Measurements from ENCODE around the gene SLC10A7. TPM values are rescaled to one million over a fixed set of nuclear protein-coding genes. Genes with fewer than 3 reads are reported as not detected.

SLC10A7 gene
- total and polyA plus RNA-seq, 2 donors (not counting 1 experiment from before 2014, with no cell fraction given): 5.7 to 18.3 TPM

DNA sequence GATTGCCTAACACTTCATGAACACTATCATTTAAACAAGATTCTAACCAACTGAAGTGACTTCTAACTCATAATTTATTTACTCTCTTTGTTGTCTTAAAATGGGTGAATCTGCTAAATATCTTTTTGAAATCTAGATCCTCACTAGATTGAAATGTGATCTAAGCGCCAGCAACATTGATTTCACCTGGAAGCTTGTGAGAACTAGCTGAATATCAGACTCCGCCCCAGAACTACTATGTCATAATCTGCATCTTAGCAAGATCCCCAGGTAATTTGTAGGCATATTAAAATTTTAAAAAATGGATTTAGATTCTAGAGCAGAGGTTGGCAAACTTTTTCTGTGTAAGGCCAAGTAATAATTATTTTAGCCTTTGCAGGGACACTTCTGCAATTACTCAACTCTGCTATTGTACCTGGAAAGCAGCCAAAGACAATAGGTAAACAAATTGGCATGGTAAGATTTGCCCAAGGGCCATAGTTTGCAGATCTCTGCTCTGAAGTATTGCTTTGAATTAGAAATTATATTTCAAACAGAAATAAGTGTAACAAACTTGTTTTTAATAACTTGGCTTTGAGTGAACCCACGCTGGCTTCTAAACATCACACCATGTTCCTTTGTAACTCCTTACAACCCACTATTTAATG lies 185.9 kb downstream of the SLC10A7 start:
- Mint-ChIP-seq H3K9me3 (ENCODE audit: insufficient read depth) (no peaks in the 10 kb centered on the region), H3K4me3 (no peak overlapping the region), H3K27ac (no peak overlapping the region), H3K27me3 (no peaks in the 10 kb centered on the region), H3K4me1 (no peaks in the 10 kb centered on the region)
- Histone ChIP-seq H3K79me2 (ENCODE audit: control insufficient read depth, insufficient read depth, low read length) (no peaks in the 10 kb centered on the region), H2AFZ (ENCODE audit: insufficient read depth, low read depth, low read length, poor library complexity, severe bottlenecking) (no peak overlapping the region), H3K4me3 (ENCODE audit: control extremely low read depth in 1 of 5, extremely low read depth in 1 of 5, insufficient read depth in 1 of 5, low read depth in 2 of 5, low read length in 4 of 5) (no peak overlapping the region), H3K9me3 (ENCODE audit: control extremely low read depth in 1 of 3, control insufficient read depth in 2 of 3, insufficient read depth in 1 of 3, low read length in 2 of 3) (no peaks in the 10 kb centered on the region), H3K27ac (ENCODE audit: low read length in 2 of 2) (no peak overlapping the region), H3K4me1 (ENCODE audit: control insufficient read depth in 2 of 2, insufficient read depth in 2 of 2, low read length in 2 of 2) (peaks cover 7 to 11% of the 10 kb centered on the region in 2 donors), H3K4me2 (replicated peaks; ENCODE audit: low read depth, low read length, poor library complexity, severe bottlenecking) (no peak overlapping the region), H3K27me3 (replicated peaks in 1 of 4; ENCODE audit: control extremely low read depth in 1 of 4, control insufficient read depth in 3 of 4, insufficient read depth in 4 of 4, low read length in 3 of 4) (no peaks in the 10 kb centered on the region), H4K20me1 (ENCODE audit: control insufficient read depth, insufficient read depth, low read length, poor library complexity, severe bottlenecking) (no peaks in the 10 kb centered on the region), H3K36me3 (replicated peaks in 1 of 2; ENCODE audit: control extremely low read depth in 1 of 2, control insufficient read depth in 1 of 2, extremely low read depth in 1 of 2, insufficient read depth in 2 of 2, low read length in 1 of 2) (peaks cover 0 to 2% of the 10 kb centered on the region in 2 experiments), H3K9ac (ENCODE audit: low read length) (no peak overlapping the region)
- intact Hi-C loops (cut with micrococcal nuclease): no loop called here
- no peak for TF ChIP-seq EZH2 (IDR thresholded peaks at IDR 0.05; ENCODE audit: borderline replicate concordance, insufficient read depth, low read depth, low read length, poor library complexity, severe bottlenecking)
- TF ChIP-seq, protein P1, sequence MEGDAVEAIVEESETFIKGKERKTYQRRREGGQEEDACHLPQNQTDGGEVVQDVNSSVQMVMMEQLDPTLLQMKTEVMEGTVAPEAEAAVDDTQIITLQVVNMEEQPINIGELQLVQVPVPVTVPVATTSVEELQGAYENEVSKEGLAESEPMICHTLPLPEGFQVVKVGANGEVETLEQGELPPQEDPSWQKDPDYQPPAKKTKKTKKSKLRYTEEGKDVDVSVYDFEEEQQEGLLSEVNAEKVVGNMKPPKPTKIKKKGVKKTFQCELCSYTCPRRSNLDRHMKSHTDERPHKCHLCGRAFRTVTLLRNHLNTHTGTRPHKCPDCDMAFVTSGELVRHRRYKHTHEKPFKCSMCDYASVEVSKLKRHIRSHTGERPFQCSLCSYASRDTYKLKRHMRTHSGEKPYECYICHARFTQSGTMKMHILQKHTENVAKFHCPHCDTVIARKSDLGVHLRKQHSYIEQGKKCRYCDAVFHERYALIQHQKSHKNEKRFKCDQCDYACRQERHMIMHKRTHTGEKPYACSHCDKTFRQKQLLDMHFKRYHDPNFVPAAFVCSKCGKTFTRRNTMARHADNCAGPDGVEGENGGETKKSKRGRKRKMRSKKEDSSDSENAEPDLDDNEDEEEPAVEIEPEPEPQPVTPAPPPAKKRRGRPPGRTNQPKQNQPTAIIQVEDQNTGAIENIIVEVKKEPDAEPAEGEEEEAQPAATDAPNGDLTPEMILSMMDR (IDR thresholded peaks at IDR 0.05): no peak
- CTCF ChIA-PET: no interaction called here
- POLR2A ChIA-PET: no interaction called here
- ATAC-seq (ENCODE audit: low read depth): no peak
- no peak for DNase-seq
- WGBS (ENCODE audit: insufficient coverage): no CpG with 5 or more reads among the region's 3 CpGs

GRCh38 chr4:146334862-146335449 lies 186.8 kb downstream of the SLC10A7 start:
- Histone ChIP-seq H3K4me1 (ENCODE audit: control insufficient read depth in 2 of 2, insufficient read depth in 2 of 2, low read length in 2 of 2) (peaks cover 7 to 11% of the 10 kb centered on the region in 2 donors), H3K9me3 (ENCODE audit: control extremely low read depth in 1 of 3, control insufficient read depth in 2 of 3, insufficient read depth in 1 of 3, low read length in 2 of 3) (no peaks in the 10 kb centered on the region), H3K4me2 (replicated peaks; ENCODE audit: low read depth, low read length, poor library complexity, severe bottlenecking) (no peak overlapping the region), H3K9ac (ENCODE audit: low read length) (no peak overlapping the region), H3K27ac (ENCODE audit: low read length in 2 of 2) (no peak overlapping the region), H3K36me3 (replicated peaks in 1 of 2; ENCODE audit: control extremely low read depth in 1 of 2, control insufficient read depth in 1 of 2, extremely low read depth in 1 of 2, insufficient read depth in 2 of 2, low read length in 1 of 2) (peaks cover 0 to 2% of the 10 kb centered on the region in 2 experiments), H3K4me3 (ENCODE audit: control extremely low read depth in 1 of 5, extremely low read depth in 1 of 5, insufficient read depth in 1 of 5, low read depth in 2 of 5, low read length in 4 of 5) (no peak overlapping the region), H3K79me2 (ENCODE audit: control insufficient read depth, insufficient read depth, low read length) (no peaks in the 10 kb centered on the region), H2AFZ (ENCODE audit: insufficient read depth, low read depth, low read length, poor library complexity, severe bottlenecking) (no peak overlapping the region), H4K20me1 (ENCODE audit: control insufficient read depth, insufficient read depth, low read length, poor library complexity, severe bottlenecking) (no peaks in the 10 kb centered on the region), H3K27me3 (replicated peaks in 1 of 4; ENCODE audit: control extremely low read depth in 1 of 4, control insufficient read depth in 3 of 4, insufficient read depth in 4 of 4, low read length in 3 of 4) (no peaks in the 10 kb centered on the region)
- 94% methylated on average over 4 of the region's 4 CpGs for WGBS (ENCODE audit: insufficient coverage)
- Mint-ChIP-seq H3K27ac (no peak overlapping the region), H3K4me3 (no peak overlapping the region), H3K4me1 (no peaks in the 10 kb centered on the region), H3K9me3 (ENCODE audit: insufficient read depth) (no peaks in the 10 kb centered on the region), H3K27me3 (no peaks in the 10 kb centered on the region)
- CTCF ChIA-PET: interaction anchor here (1.3 kb wide), 1 partner anchor 8 kb away, joined by 5 read pairs; no protein-coding TSS in a partner anchor
- ATAC-seq (ENCODE audit: low read depth) (no peak), DNase-seq (no peak)
- TF ChIP-seq, protein P1 (IDR thresholded peaks at IDR 0.05): no peak
- no peak for TF ChIP-seq EZH2 (IDR thresholded peaks at IDR 0.05; ENCODE audit: borderline replicate concordance, insufficient read depth, low read depth, low read length, poor library complexity, severe bottlenecking)
- intact Hi-C loops (cut with micrococcal nuclease): no loop called here
- POLR2A ChIA-PET: no interaction called here

All from B cell (primary cell).